Coronary artery (tissue), 2 donors: Measurements from ENCODE around the gene NARF.

Source experiments
- DNase-seq: peaks from one replicate; pipeline ENCODE4 v3.0.0-alpha.2; 2017; ENCODE audit warnings: low spot score
- H3K27ac ChIP-seq, 2 donors: fragments of 200-600 bp; sonication (generic); one replicate each; pipeline ENCODE4 v1.5.1; 2016 to 2019
- H3K4me3 ChIP-seq: fragments of 200-600 bp; sonication (generic); 2 replicates; pipeline ENCODE4 v1.5.1; 2016; ENCODE audit warnings: mild to moderate bottlenecking, moderate library complexity
- CTCF ChIP-seq: fragments of 200-600 bp; sonication (generic); IDR thresholded peaks from one replicate; pipeline ENCODE4 v1.5.1; 2019; ENCODE audit warnings: antibody characterized with exemption

Gene NARF

GRCh38 chr17:82490512-82491195 lies 32.1 kb downstream of the NARF start:
- no peak overlapping the region for H3K4me3 ChIP-seq
- peak overlapping the region in 1 of 2 donors; percentile 97 for H3K27ac ChIP-seq
- TF ChIP-seq CTCF = no peak
- no peak for DNase-seq

GRCh38 chr17:82491196-82491530 lies 32.6 kb downstream of the NARF start:
- no peak for TF ChIP-seq CTCF
- Histone ChIP-seq H3K4me3 (no peak overlapping the region), H3K27ac (peak overlapping the region in 1 of 2 donors; percentile 97)
- no peak for DNase-seq

GRCh38 chr17:82491533-82491932 lies 33.0 kb downstream of the NARF start:
- no peak for DNase-seq
- TF ChIP-seq CTCF = no peak

GRCh38 chr17:82492643-82493225 lies 34.2 kb downstream of the NARF start:
- H3K27ac ChIP-seq = peak overlapping the region in 1 of 2 donors; percentile 23
- DNase-seq = no peak
- H3K4me3 ChIP-seq = no peak overlapping the region
- no peak for TF ChIP-seq CTCF

More at GRCh38 chr17:82491533-82491932, 33.0 kb downstream of the NARF start:
- no peak overlapping the region for H3K27ac ChIP-seq
- no peak overlapping the region for H3K4me3 ChIP-seq

DNA sequence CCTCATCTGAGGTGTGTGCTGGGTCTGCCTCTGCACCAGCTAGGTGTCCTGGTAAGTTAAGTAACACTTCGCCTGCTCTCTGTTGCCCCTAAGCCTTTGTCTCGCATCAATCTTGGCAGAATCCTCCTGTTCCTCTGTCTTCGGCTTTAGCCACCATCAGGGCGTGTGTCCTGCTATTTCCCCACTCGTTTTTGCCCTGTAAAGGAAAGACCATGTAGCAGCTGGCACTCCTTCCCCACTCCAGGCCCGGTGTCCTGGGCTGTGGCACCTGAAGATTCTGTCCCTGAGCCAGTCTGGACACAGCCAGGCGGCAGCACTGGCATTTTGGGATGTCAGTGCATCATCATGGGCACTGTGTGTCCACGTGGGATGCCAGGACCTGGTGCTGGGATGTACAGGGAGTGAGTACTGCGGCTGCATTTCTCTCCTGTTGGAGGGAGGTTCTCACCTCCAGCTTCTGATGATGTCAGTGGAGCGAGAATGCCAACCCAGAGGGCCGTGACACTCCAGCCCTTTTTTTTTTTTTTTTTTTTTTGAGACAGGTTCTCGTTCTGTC lies 34.8 kb downstream of the NARF start:
- TF ChIP-seq CTCF = no peak
- peak overlapping the region in 1 of 2 donors; percentile 23 for H3K27ac ChIP-seq
- no peak overlapping the region for H3K4me3 ChIP-seq
- no peak for DNase-seq

GRCh38 chr17:82494236-82495055 lies 35.9 kb downstream of the NARF start:
- Histone ChIP-seq H3K4me3 (peak overlapping the region; percentile 11), H3K27ac (peak overlapping the region; percentile 4 to 78)
- peak; percentile 94 for DNase-seq
- TF ChIP-seq CTCF = peak; percentile 72
